ENCODE measurements around the gene CPEB4. TPM values are rescaled to one million over a fixed set of nuclear protein-coding genes. Genes with fewer than 3 reads are reported as not detected.

CPEB4 gene
- total and polyA plus RNA-seq, 9 of the 15 experiments (the other 6 are each of a cell fraction or from before 2014, with no cell fraction given) = 7.4 to 21.3 (median 12.4) TPM

DNA sequence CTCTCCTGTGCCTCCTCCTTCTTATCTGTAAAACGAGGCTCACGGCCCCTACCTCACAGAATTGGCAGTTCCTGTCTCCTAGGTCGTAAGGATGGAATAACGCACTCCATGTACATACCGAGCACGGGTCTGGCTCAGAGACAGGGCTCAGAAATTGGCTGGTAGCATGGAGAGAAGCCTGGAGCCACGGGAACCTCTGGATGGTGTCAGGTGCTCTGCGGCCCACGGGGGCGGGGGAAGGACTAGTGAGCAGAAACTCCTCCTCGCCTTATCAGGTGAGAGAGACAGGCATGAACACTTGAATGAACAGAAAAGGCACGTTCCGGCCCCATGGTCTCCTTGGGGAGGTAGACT lies 85.4 kb downstream of the CPEB4 start (continued):
- TF ChIP-seq HMGXB4 (CRISPR knock-in tag; IDR thresholded peaks at IDR 0.05) (no peak), MTF1 (CRISPR knock-in tag; IDR thresholded peaks at IDR 0.05; ENCODE audit: borderline replicate concordance) (no peak), EGR1 (conservative IDR thresholded peaks at IDR 0.05) (peak; percentile 44), THRB (CRISPR knock-in tag; conservative IDR thresholded peaks at IDR 0.05) (no peak), POLR2B (IDR thresholded peaks at IDR 0.05; ENCODE audit: low read depth, partially characterized antibody) (no peak), MIER1 (IDR thresholded peaks at IDR 0.05; ENCODE audit: low read depth) (no peak), NCOA6 (IDR thresholded peaks at IDR 0.05) (no peak), ZFP36 (IDR thresholded peaks at IDR 0.05; ENCODE audit: low read depth, low read length, partially characterized antibody) (no peak), ZEB2 (IDR thresholded peaks at IDR 0.05) (0 out of 2 replicates have a peak, but pooled peaks have one; percentile 46), KDM5B (IDR thresholded peaks at IDR 0.05; ENCODE audit: insufficient replicate concordance, low read depth, low read length) (no peak), BHLHE40 (IDR thresholded peaks at IDR 0.05; ENCODE audit: low read length) (peak; percentile 69), HDAC1 (IDR thresholded peaks at IDR 0.05) (no peak), XRCC5 (IDR thresholded peaks at IDR 0.05; ENCODE audit: low read depth, low read length) (no peak), ZNF668 (CRISPR knock-in tag; IDR thresholded peaks at IDR 0.05) (no peak), RBM34 (IDR thresholded peaks at IDR 0.05; ENCODE audit: borderline replicate concordance, insufficient read depth, low read length) (no peak), RCOR1 (IDR thresholded peaks at IDR 0.05; ENCODE audit: borderline replicate concordance in 1 of 2, low read depth in 2 of 2, low read length in 2 of 2) (peak in 1 of 2 experiments; percentile 64; a peak in 1 of 4 replicates), RBFOX2 (IDR thresholded peaks at IDR 0.05; ENCODE audit: low read depth, low read length) (peak; percentile 12; the same call in 1 of the 2 replicates), RAD51 (IDR thresholded peaks at IDR 0.05; ENCODE audit: borderline replicate concordance, low read depth) (peak; percentile 60; the same call in 1 of the 2 replicates), KLF13 (tag; IDR thresholded peaks at IDR 0.05; ENCODE audit: borderline replicate concordance, low read depth) (no peak), PHF8 (IDR thresholded peaks at IDR 0.05; ENCODE audit: borderline replicate concordance, low read length) (0 out of 2 replicates have a peak, but pooled peaks have one; percentile 14), NBN (IDR thresholded peaks at IDR 0.05; ENCODE audit: low read depth) (0 out of 2 replicates have a peak, but pooled peaks have one; percentile 19)
- TF ChIP-seq, protein P1, sequence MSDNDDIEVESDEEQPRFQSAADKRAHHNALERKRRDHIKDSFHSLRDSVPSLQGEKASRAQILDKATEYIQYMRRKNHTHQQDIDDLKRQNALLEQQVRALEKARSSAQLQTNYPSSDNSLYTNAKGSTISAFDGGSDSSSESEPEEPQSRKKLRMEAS (CRISPR knock-in tag; IDR thresholded peaks at IDR 0.05) = peak; percentile 27; the same call in 1 of the 2 replicates
- TF ChIP-seq, protein P2, sequence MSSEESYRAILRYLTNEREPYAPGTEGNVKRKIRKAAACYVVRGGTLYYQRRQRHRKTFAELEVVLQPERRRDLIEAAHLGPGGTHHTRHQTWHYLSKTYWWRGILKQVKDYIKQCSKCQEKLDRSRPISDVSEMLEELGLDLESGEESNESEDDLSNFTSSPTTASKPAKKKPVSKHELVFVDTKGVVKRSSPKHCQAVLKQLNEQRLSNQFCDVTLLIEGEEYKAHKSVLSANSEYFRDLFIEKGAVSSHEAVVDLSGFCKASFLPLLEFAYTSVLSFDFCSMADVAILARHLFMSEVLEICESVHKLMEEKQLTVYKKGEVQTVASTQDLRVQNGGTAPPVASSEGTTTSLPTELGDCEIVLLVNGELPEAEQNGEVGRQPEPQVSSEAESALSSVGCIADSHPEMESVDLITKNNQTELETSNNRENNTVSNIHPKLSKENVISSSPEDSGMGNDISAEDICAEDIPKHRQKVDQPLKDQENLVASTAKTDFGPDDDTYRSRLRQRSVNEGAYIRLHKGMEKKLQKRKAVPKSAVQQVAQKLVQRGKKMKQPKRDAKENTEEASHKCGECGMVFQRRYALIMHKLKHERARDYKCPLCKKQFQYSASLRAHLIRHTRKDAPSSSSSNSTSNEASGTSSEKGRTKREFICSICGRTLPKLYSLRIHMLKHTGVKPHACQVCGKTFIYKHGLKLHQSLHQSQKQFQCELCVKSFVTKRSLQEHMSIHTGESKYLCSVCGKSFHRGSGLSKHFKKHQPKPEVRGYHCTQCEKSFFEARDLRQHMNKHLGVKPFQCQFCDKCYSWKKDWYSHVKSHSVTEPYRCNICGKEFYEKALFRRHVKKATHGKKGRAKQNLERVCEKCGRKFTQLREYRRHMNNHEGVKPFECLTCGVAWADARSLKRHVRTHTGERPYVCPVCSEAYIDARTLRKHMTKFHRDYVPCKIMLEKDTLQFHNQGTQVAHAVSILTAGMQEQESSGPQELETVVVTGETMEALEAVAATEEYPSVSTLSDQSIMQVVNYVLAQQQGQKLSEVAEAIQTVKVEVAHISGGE (CRISPR knock-in tag; IDR thresholded peaks at IDR 0.05) = no peak
